Gastrocnemius medialis (tissue), 4 donors: Measurements from ENCODE around the gene PXDN. TPM values are rescaled to one million over a fixed set of nuclear protein-coding genes. Genes with fewer than 3 reads are reported as not detected.

ENCODE experiments used
- ATAC-seq, 2 donors: fragments of 150-250 bp; one replicate each; pipeline ENCODE4 v1.9.1; 2016
- DNase-seq, 2 donors: peaks; one replicate each; pipeline ENCODE4 v3.0.0-alpha.2; 2019
- H3K27ac ChIP-seq, 4 donors: fragments of 200-600 bp; sonication (generic); 1 replicate in 1 of 4; 2 replicates in 3 of 4; pipeline ENCODE4 v1.5.1; 2016 to 2018; ENCODE audit warnings: mild to moderate bottlenecking in 2 of 4, moderate library complexity in 1 of 4
- H3K27me3 ChIP-seq, 3 donors: fragments of 200-600 bp; sonication (generic) in 2 of 3; 1 replicate in 1 of 3; 2 replicates in 2 of 3; pipeline versions ENCODE4 v1.5.1 to v1.6.0; 2016 to 2019; ENCODE audit warnings: mild to moderate bottlenecking in 1 of 3, moderate library complexity in 1 of 3
- H3K36me3 ChIP-seq, 2 donors: fragments of 200-600 bp; sonication (generic) in 1 of 2; one replicate each; pipeline ENCODE4 v1.5.1; 2017 to 2018
- H3K4me1 ChIP-seq, 2 donors: fragments of 200-600 bp; sonication (generic) in 1 of 2; one replicate each; pipeline ENCODE4 v1.5.1; 2016 to 2017; ENCODE audit warnings: mild to moderate bottlenecking in 2 of 2
- H3K4me3 ChIP-seq, 4 donors: fragments of 200-600 bp; sonication (generic) in 3 of 4; 1 replicate in 1 of 4; 2 replicates in 3 of 4; pipeline ENCODE4 v1.5.1; 2016 to 2019; ENCODE audit warnings: mild to moderate bottlenecking in 2 of 4
- H3K9me3 ChIP-seq, 3 donors: fragments of 200-600 bp; sonication (generic) in 2 of 3; 1 replicate in 1 of 3; 2 replicates in 2 of 3; pipeline ENCODE4 v1.5.1; 2016 to 2019
- POLR2A ChIP-seq, 2 donors: fragments of 450-650 bp; IDR thresholded peaks; one replicate each; pipeline ENCODE4 v1.6.1; 2017; ENCODE audit warnings: antibody characterized with exemption in 2 of 2, mild to moderate bottlenecking in 2 of 2, moderate library complexity in 2 of 2
- in situ Hi-C, 4 donors: fragments of 200-750 bp; cut with MboI; loops; one replicate each; pipeline versions ENCODE4 v1.15.0 to v1.8.0; 2017; ENCODE audit warnings: low sequenced_read_pairs in 4 of 4
- intact Hi-C: fragments of 100-400 bp; cut with DNase I; formaldehyde crosslinking; loops from one replicate; pipeline ENCODE4 v1.15.1; 2023; ENCODE audit warnings: low total_unique reads
- total RNA-seq, 4 donors: library from RNA; depleted of rRNA; stranded (reverse); fragments of >200 nt; gene quantifications; one replicate each; pipeline versions ENCODE4 v1.1.0 to v1.2.3, GENCODE V29; 2016
- TF ChIP-seq, protein P1 (sequence below), 5 experiments: fragments of 450-650 bp in 3 of 5; fragments of 200-600 bp in 2 of 5; sonication (generic) in 2 of 5; IDR thresholded peaks in 4 of 5; conservative IDR thresholded peaks in 1 of 5; 1 replicate in 4 of 5; 2 replicates in 1 of 5; pipeline ENCODE4 v1.5.1; 2016 to 2019; ENCODE audit warnings: antibody characterized with exemption in 5 of 5, mild to moderate bottlenecking in 3 of 5, moderate library complexity in 3 of 5

The PXDN gene
- total RNA-seq, 4 donors from 2014 or later = 7.8 to 13.4 (median 10.3) TPM

DNA sequence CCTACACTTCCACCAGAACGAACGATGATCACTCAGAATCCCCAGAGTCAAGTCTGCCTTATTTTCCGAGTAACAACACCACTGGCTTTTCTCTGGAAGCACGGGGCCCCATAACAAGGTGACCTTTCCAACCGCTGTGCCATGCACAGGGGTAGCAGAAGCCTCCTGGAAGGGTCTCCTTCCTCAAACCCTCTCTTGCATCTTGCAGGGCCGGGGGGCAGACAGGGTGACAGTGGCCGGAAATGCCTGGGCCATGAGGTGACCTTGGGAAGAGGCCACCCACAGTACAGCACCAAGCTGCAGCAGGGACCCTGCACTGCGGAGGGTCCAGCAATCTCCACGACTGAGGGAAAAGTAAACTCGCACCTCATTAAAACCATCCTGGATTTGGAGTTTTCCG lies 108.5 kb downstream of the PXDN start:
- TF ChIP-seq, protein P1, sequence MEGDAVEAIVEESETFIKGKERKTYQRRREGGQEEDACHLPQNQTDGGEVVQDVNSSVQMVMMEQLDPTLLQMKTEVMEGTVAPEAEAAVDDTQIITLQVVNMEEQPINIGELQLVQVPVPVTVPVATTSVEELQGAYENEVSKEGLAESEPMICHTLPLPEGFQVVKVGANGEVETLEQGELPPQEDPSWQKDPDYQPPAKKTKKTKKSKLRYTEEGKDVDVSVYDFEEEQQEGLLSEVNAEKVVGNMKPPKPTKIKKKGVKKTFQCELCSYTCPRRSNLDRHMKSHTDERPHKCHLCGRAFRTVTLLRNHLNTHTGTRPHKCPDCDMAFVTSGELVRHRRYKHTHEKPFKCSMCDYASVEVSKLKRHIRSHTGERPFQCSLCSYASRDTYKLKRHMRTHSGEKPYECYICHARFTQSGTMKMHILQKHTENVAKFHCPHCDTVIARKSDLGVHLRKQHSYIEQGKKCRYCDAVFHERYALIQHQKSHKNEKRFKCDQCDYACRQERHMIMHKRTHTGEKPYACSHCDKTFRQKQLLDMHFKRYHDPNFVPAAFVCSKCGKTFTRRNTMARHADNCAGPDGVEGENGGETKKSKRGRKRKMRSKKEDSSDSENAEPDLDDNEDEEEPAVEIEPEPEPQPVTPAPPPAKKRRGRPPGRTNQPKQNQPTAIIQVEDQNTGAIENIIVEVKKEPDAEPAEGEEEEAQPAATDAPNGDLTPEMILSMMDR (IDR thresholded peaks at IDR 0.05 in 4 of 5, conservative IDR thresholded peaks at IDR 0.05 in 1 of 5) = no peak
- TF ChIP-seq POLR2A (IDR thresholded peaks at IDR 0.05) = no peak
- no peak for DNase-seq
- intact Hi-C loops (no loop called here), in situ Hi-C loops (no loop called here)
- H3K27me3 ChIP-seq = no peaks in the 10 kb centered on the region
- no peaks in the 10 kb centered on the region for H3K9me3 ChIP-seq
- H3K36me3 ChIP-seq = peaks cover 0 to 5% of the 10 kb centered on the region in 2 donors
- no peak overlapping the region for H3K4me3 ChIP-seq
- H3K27ac ChIP-seq = no peak overlapping the region
- no peak for ATAC-seq
- H3K4me1 ChIP-seq = no peaks in the 10 kb centered on the region

DNA sequence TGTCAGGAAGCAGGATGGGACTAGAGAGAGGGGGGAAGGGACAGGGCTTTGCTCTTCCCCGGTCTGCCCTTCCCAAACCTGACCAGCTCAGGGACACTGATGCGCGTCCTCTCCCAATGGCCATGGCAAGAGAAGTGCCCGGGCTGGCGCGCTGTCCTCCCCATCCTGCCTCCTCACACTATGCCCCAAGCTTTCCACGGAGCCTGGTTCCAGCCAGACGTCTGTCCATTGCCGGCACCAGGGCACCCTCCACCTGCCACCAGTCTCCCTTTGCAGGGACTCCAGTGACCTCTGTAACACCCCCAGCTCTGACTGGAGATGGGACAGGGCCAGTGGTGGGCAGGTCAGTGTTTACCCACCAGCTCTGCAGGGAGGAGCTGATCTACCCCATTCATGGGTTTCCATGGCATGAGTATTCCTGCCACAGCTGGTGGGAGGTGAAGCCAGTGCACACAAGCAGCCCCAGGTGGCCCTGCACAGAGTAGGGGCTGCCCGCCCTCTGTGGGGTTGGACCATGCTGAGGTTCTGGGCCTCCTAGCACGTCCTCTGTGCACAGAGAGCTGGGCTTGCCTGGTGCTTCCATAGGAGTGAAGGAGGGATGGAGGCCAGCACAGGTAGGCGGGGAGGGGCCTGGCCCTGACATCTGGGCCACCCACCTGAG lies 109.5 kb downstream of the PXDN start:
- ATAC-seq (no peak), DNase-seq (no peak)
- intact Hi-C loops (no loop called here), in situ Hi-C loops (no loop called here)
- Histone ChIP-seq H3K4me1 (no peaks in the 10 kb centered on the region), H3K36me3 (peaks cover 0 to 5% of the 10 kb centered on the region in 2 donors), H3K9me3 (no peaks in the 10 kb centered on the region), H3K27me3 (no peaks in the 10 kb centered on the region), H3K4me3 (no peak overlapping the region), H3K27ac (no peak overlapping the region)
- TF ChIP-seq, protein P1 (IDR thresholded peaks at IDR 0.05 in 4 of 5, conservative IDR thresholded peaks at IDR 0.05 in 1 of 5) = no peak
- TF ChIP-seq POLR2A (IDR thresholded peaks at IDR 0.05) = no peak

DNA sequence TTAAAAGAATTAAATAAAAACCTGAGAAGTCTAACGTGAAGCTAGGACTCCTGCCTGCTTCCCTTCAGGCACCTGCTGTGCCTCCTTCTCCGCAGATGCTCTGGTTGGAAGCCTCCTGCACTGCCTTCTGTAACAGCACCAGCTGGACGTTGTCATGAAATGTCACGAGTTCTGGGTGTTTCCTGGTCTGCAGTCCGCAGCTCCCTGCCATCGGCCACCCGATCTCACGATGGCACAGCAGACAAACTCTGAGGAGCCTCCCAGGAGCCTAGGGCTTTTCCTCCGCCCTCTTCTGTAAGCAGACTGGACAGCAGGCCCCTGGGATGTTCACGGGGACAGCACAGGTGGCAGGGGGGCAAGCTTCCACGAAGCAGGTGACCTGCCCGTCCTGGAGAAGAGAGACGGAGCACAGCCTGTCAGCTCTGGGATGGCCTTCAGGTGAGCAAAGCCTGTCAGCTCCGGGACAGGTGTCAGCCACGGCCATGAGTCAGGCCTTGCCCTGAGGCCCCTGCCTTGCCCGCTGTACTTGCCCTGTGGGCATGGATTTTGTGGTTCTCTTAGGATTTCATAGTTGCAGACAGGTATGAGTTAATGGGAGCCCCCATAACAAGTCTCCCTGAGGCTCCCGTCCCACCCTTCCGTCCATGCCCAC lies 110.3 kb downstream of the PXDN start:
- Histone ChIP-seq H3K27me3 (no peaks in the 10 kb centered on the region), H3K4me3 (no peak overlapping the region), H3K9me3 (no peaks in the 10 kb centered on the region), H3K4me1 (no peaks in the 10 kb centered on the region), H3K36me3 (peaks cover 0 to 5% of the 10 kb centered on the region in 2 donors), H3K27ac (no peak overlapping the region)
- DNase-seq = no peak
- in situ Hi-C loops = no loop called here
- no peak for TF ChIP-seq POLR2A (IDR thresholded peaks at IDR 0.05)
- TF ChIP-seq, protein P1 (IDR thresholded peaks at IDR 0.05 in 4 of 5, conservative IDR thresholded peaks at IDR 0.05 in 1 of 5) = no peak
- intact Hi-C loops = no loop called here
- no peak for ATAC-seq

DNA sequence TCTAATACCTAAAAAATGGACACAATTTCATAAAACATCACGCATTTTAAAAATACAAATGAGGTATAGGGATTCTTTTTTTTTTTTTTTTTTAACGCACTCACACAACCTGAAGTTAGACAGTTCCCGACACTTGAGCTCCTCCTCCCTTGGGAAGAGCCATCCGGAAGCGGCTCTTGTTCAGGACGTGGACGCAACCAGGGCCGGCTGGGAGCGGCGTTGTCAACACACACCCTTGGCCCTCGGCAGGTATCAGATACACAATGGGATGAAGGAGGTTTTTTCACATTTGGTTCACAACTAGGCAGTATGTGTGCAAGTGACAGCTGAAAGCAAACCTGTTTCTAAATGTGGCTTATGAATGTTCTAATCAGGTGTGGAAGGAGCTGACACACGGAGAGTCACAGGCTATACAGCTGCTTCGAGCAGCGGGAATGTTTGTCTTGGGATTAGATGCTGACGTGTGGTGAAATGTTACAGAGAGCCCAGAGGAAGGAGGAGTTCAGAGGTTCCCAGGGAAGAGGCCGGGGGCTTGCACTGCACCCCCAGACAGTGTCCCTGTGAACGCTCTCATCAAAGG lies 111.1 kb downstream of the PXDN start:
- no peak for TF ChIP-seq POLR2A (IDR thresholded peaks at IDR 0.05)
- TF ChIP-seq, protein P1 (IDR thresholded peaks at IDR 0.05 in 4 of 5, conservative IDR thresholded peaks at IDR 0.05 in 1 of 5) = no peak
- Histone ChIP-seq H3K4me1 (no peaks in the 10 kb centered on the region), H3K4me3 (no peak overlapping the region), H3K27me3 (no peaks in the 10 kb centered on the region), H3K27ac (no peak overlapping the region), H3K9me3 (no peaks in the 10 kb centered on the region), H3K36me3 (peaks cover 0 to 5% of the 10 kb centered on the region in 2 donors)
- in situ Hi-C loops (no loop called here), intact Hi-C loops (no loop called here)
- DNase-seq (no peak), ATAC-seq (no peak)
